ENCODE data around the gene SLC28A2. TPM values are rescaled to one million over a fixed set of nuclear protein-coding genes. Genes with fewer than 3 reads are reported as not detected.

The SLC28A2 gene
- total RNA-seq, 1 experiment from 2014 or later: 0.23 TPM

DNA sequence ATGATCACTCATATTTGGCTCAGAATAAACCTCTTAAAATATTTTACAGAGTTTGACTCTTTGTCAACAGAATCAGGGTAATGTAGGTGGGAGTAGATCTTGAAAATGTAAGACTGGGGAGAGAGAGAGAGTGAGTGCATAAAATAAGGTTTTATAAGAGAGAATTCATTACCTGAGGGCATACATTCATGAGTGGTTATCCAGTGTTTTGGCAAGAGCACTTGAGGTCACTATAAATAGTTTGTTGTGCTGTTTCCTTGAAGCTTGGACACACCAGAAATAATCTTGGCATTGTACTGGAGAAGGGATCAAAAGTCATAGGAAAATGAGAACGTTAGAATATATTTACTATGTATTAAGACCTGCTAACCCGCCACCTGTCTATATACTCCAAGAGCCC, 33.4 kb downstream of the SLC28A2 start:
- intact Hi-C loops (cut with micrococcal nuclease; ENCODE audit: unreplicated experiment) (no loop called here), in situ Hi-C loops (cut with HindIII; ENCODE audit: low pct_unique_long_range_greater_than_20kb, low sequenced_read_pairs) (no loop called here)
- Histone ChIP-seq H3K27ac (ENCODE audit: low read length) (no peak overlapping the region), H3K36me3 (ENCODE audit: control insufficient read depth, insufficient read depth, low read length) (no peaks in the 10 kb centered on the region), H3K4me3 (ENCODE audit: low read depth in 2 of 2, low read length in 2 of 2) (no peak overlapping the region), H3K9me3 (ENCODE audit: control insufficient read depth, insufficient read depth, low read depth, low read length) (no peaks in the 10 kb centered on the region), H3K27me3 (ENCODE audit: control insufficient read depth, insufficient read depth, low read length) (peaks cover 2% of the 10 kb centered on the region; the same call in 1 of the 2 replicates), H3K4me1 (ENCODE audit: control insufficient read depth, insufficient read depth, low read length) (no peaks in the 10 kb centered on the region)
- CTCF ChIA-PET: no interaction called here
- DNase-seq (ENCODE audit: low read depth, low spot score) (no peak), ATAC-seq (no peak)
- TF ChIP-seq SIN3A (IDR thresholded peaks at IDR 0.05; ENCODE audit: borderline replicate concordance, insufficient read depth, low read depth, low read length) (no peak), POLR2AphosphoS5 (IDR thresholded peaks at IDR 0.05; ENCODE audit: low read depth, low read length) (no peak), TCF7L2 (IDR thresholded peaks at IDR 0.05; ENCODE audit: low read depth, low read length) (no peak)
- TF ChIP-seq, protein P1, sequence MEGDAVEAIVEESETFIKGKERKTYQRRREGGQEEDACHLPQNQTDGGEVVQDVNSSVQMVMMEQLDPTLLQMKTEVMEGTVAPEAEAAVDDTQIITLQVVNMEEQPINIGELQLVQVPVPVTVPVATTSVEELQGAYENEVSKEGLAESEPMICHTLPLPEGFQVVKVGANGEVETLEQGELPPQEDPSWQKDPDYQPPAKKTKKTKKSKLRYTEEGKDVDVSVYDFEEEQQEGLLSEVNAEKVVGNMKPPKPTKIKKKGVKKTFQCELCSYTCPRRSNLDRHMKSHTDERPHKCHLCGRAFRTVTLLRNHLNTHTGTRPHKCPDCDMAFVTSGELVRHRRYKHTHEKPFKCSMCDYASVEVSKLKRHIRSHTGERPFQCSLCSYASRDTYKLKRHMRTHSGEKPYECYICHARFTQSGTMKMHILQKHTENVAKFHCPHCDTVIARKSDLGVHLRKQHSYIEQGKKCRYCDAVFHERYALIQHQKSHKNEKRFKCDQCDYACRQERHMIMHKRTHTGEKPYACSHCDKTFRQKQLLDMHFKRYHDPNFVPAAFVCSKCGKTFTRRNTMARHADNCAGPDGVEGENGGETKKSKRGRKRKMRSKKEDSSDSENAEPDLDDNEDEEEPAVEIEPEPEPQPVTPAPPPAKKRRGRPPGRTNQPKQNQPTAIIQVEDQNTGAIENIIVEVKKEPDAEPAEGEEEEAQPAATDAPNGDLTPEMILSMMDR (IDR thresholded peaks at IDR 0.05): no peak
- TF ChIP-seq, protein P2, sequence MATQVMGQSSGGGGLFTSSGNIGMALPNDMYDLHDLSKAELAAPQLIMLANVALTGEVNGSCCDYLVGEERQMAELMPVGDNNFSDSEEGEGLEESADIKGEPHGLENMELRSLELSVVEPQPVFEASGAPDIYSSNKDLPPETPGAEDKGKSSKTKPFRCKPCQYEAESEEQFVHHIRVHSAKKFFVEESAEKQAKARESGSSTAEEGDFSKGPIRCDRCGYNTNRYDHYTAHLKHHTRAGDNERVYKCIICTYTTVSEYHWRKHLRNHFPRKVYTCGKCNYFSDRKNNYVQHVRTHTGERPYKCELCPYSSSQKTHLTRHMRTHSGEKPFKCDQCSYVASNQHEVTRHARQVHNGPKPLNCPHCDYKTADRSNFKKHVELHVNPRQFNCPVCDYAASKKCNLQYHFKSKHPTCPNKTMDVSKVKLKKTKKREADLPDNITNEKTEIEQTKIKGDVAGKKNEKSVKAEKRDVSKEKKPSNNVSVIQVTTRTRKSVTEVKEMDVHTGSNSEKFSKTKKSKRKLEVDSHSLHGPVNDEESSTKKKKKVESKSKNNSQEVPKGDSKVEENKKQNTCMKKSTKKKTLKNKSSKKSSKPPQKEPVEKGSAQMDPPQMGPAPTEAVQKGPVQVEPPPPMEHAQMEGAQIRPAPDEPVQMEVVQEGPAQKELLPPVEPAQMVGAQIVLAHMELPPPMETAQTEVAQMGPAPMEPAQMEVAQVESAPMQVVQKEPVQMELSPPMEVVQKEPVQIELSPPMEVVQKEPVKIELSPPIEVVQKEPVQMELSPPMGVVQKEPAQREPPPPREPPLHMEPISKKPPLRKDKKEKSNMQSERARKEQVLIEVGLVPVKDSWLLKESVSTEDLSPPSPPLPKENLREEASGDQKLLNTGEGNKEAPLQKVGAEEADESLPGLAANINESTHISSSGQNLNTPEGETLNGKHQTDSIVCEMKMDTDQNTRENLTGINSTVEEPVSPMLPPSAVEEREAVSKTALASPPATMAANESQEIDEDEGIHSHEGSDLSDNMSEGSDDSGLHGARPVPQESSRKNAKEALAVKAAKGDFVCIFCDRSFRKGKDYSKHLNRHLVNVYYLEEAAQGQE (IDR thresholded peaks at IDR 0.05; ENCODE audit: insufficient read depth in 1 of 2, low read depth in 2 of 2, low read length in 1 of 2): no peak
- BruUV-seq (replicated peaks): no TSS peak
- POLR2A ChIA-PET: interaction anchor here (0.6 kb wide), 1 partner anchor 107 kb away, joined by 9 read pairs; no protein-coding TSS in a partner anchor

DNA sequence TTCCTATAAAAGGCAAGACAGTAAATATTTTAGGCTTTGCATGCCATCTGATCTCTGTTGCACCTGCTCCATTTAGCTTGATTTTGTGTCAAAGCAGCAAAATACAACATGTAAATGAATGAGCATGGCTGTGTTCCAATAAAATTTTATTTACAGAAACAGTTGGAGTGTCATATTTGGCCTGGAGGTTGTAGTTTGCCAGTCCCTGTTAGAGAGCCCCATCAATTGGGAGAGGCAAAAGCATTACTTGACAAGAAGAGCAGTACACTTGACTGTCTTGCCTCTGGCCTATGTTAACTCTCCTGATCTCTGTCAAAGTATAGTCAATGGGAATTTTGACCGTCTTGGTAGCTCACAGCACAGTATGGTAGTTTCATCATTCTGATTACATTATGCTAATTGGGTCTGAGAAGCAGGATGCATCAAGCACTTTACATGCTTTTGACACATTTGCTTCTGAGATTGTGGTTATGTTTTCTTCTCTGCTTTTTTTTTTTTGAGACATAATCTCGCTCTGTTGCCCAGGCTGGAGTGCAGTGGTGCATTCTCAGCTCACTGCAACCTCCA, 35.4 kb downstream of the SLC28A2 start:
- intact Hi-C loops (cut with micrococcal nuclease; ENCODE audit: unreplicated experiment) (no loop called here), in situ Hi-C loops (cut with HindIII; ENCODE audit: low pct_unique_long_range_greater_than_20kb, low sequenced_read_pairs) (no loop called here)
- Histone ChIP-seq H3K27me3 (ENCODE audit: control insufficient read depth, insufficient read depth, low read length) (peaks cover 2% of the 10 kb centered on the region; the same call in 1 of the 2 replicates), H3K36me3 (ENCODE audit: control insufficient read depth, insufficient read depth, low read length) (no peaks in the 10 kb centered on the region), H3K4me1 (ENCODE audit: control insufficient read depth, insufficient read depth, low read length) (no peaks in the 10 kb centered on the region), H3K4me3 (ENCODE audit: low read depth in 2 of 2, low read length in 2 of 2) (no peak overlapping the region), H3K9me3 (ENCODE audit: control insufficient read depth, insufficient read depth, low read depth, low read length) (no peaks in the 10 kb centered on the region), H3K27ac (ENCODE audit: low read length) (no peak overlapping the region)
- no TSS peak for BruUV-seq (replicated peaks)
- CTCF ChIA-PET: no interaction called here
- DNase-seq (ENCODE audit: low read depth, low spot score) (no peak), ATAC-seq (no peak)
- TF ChIP-seq TCF7L2 (IDR thresholded peaks at IDR 0.05; ENCODE audit: low read depth, low read length) (no peak), SIN3A (IDR thresholded peaks at IDR 0.05; ENCODE audit: borderline replicate concordance, insufficient read depth, low read depth, low read length) (no peak), POLR2AphosphoS5 (IDR thresholded peaks at IDR 0.05; ENCODE audit: low read depth, low read length) (no peak)
- TF ChIP-seq, protein P2 (IDR thresholded peaks at IDR 0.05; ENCODE audit: insufficient read depth in 1 of 2, low read depth in 2 of 2, low read length in 1 of 2): no peak
- TF ChIP-seq, protein P1 (IDR thresholded peaks at IDR 0.05): no peak
- POLR2A ChIA-PET: no interaction called here
